GM10248 (cell line): Measurements from ENCODE around the gene RPF1.

Source experiments
- CTCF ChIA-PET: fragments of 300-600 bp; sonication (Branson Sonifier 250); formaldehyde crosslinking; extraction: SDS; loops from one replicate; lab custom pipeline; 2021; ENCODE audit warnings: antibody characterized with exemption; lab: Yijun Ruan, JAX
- POLR2A ChIA-PET: fragments of 350-650 bp; sonication (Branson Sonifier 250); formaldehyde crosslinking; extraction: SDS; loops from one replicate; lab custom pipeline; 2020; ENCODE audit warnings: antibody characterized with exemption; lab: Yijun Ruan, JAX
- DNase-seq: peaks from one replicate; pipeline ENCODE4 v3.0.0; 2012; ENCODE audit errors: extremely low spot score
- CTCF ChIP-seq: IDR thresholded peaks from 2 replicates; pipeline ENCODE4 v1.5.1; 2012; ENCODE audit warnings: mild to moderate bottlenecking, low read depth; ENCODE audit errors: extremely low read depth, missing control alignments, control extremely low read depth

Gene RPF1

DNA sequence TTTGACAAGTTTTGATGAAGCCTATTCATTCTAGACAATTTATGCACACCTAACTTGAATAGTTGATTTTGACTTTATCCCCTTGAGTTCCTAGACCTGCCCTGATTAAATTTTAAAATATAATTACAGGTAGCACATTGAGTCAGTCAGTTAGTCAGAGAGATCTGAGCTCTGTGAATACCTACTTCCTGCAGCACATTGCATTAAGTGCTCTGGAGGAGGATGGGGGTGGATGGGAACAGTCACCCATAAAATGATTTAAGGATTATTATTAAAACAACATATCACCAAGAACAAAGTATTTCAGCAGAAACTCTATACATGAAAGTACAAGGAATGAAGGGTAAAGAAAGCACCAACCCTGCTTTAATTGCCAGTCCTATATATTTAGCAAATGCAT is 11.8 kb upstream of the RPF1 start:
- CTCF ChIA-PET = interaction anchor here (1.3 to 1.6 kb wide), 2 partner anchors 34 to 153 kb away, joined by 3 read pairs; no protein-coding TSS in a partner anchor
- TF ChIP-seq CTCF = no peak
- POLR2A ChIA-PET = no interaction called here
- DNase-seq = no peak

- no peak for TF ChIP-seq CTCF
- CTCF ChIA-PET = interaction anchor here (1.9 kb wide), 1 partner anchor 15 kb away, joined by 3 read pairs; no protein-coding TSS in a partner anchor
- POLR2A ChIA-PET = no interaction called here
- DNase-seq = no peak
Measured at GRCh38 chr1:84476225-84476624, 2.8 kb upstream of the RPF1 start.

DNA sequence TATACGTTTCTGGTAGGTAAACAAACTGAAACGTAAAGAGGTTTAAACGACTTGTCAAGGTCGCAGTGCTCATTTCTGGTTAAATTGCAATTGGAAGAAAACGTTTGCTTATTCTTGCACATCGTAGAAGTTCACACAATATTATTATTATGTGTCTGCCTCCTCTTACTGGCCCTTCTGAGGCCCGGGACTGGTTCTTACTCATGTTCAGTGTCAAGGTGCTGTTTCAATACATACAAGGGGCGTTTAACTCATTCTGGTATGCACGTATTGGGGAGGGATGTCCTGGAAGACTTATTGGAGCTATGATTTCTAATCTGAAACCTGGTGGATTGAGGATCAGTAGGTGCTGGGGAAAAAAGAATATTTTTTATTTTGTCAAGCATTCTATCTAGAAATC is 932 bp downstream of the RPF1 start:
- POLR2A ChIA-PET = interaction anchor here (0.6 to 1.2 kb wide), 3 partner anchors 24 to 39 kb away, joined by 3 to 4 read pairs (median 4); partner anchors contain the start of genes GNG5 and SPATA1
- TF ChIP-seq CTCF = no peak
- CTCF ChIA-PET = interaction anchor here (1.0 to 2.0 kb wide), 12 partner anchors 9 to 274 kb away, joined by 3 to 7 read pairs (median 6); no protein-coding TSS in a partner anchor
- DNase-seq = no peak

DNA sequence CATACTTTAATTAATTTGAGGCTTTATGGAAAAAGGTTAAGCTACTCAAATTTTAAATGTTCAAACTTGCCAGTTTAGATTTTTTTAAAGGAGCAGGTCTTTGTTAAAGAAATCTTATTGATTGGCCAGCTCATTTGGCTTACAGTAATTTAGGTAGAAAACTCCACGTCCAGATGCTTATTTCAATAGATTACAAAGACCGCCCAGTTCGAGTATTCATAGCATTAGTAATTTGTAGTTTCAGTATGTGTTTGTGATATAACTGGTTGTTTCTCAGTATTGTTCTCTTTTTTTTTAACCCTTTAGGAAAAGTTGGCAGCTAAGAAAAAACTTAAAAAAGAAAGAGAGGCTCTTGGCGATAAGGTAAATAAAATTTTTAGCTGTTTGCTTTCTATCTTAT is 1.6 kb downstream of the RPF1 start:
- peak; percentile 22 for DNase-seq
- ChIA-PET CTCF (interaction anchor here (1.0 to 2.0 kb wide), 11 partner anchors 9 to 189 kb away, joined by 4 to 7 read pairs (median 6); no protein-coding TSS in a partner anchor), POLR2A (interaction anchor here (0.6 to 0.9 kb wide), 3 partner anchors 23 to 39 kb away, joined by 3 to 4 read pairs (median 3); no protein-coding TSS in a partner anchor)
- TF ChIP-seq CTCF = no peak

- no peak for TF ChIP-seq CTCF
- no peak for DNase-seq
- ChIA-PET POLR2A (interaction anchor here (0.9 kb wide), 1 partner anchor 24 kb away, joined by 3 read pairs; no protein-coding TSS in a partner anchor), CTCF (interaction anchor here (1.0 to 2.0 kb wide), 8 partner anchors 19 to 142 kb away, joined by 3 to 7 read pairs (median 4); partner anchors contain the start of genes GNG5 and SPATA1)
Measured at GRCh38 chr1:84481317-84481716, 2.3 kb downstream of the RPF1 start.

DNA sequence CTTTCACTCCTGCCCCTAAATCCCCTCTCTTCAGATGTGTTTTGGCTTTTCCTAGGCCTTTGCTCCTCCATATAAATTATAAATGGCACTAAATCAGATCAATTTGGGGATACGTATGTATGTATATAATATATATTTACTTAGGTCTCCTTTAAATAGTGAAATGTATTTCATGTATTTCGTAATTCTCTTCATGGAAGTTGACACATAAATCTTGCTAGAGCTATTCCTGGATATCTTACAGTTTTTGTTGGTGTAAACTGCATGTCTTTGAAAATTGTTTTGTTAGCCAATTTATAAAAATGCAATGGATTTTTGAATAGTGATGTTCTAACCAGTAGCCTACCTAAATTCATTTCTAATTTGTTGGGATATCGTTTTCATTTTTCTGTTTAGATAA is 9.0 kb downstream of the RPF1 start:
- DNase-seq = no peak
- ChIA-PET CTCF (interaction anchor here (1.6 kb wide), 1 partner anchor 132 kb away, joined by 4 read pairs; no protein-coding TSS in a partner anchor), POLR2A (no interaction called here)
- TF ChIP-seq CTCF = no peak
